GM12874 (cell line): ENCODE measurements around the gene TXNRD1.

Source experiments
- TF ChIP-seq, protein P1 (sequence below): IDR thresholded peaks from 2 replicates; pipeline ENCODE4 v1.5.1; 2011; ENCODE audit warnings: low read depth, mild to moderate bottlenecking, control low read depth, low read length, moderate library complexity; ENCODE audit not compliant: insufficient read depth

The TXNRD1 gene

DNA sequence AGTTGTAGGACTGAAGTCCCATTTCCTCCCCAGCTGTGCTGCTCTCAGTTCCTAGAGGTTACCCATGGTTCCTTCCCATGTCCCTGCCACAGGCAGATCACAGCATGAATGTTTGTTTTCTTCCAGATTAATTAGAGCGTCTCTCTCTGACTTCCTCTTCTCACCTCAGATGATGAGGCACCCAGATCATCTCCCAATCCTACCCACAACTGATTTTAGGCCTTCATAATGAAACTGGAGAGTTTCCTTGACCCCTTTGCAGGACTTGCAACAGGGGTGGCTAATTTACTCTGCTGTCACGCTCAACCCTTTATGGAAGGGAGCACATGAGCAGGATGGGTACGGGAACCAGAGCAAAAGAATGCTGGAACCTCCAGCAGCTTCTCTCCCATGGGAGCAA lies 32.1 kb upstream of the TXNRD1 start:
- TF ChIP-seq, protein P1, sequence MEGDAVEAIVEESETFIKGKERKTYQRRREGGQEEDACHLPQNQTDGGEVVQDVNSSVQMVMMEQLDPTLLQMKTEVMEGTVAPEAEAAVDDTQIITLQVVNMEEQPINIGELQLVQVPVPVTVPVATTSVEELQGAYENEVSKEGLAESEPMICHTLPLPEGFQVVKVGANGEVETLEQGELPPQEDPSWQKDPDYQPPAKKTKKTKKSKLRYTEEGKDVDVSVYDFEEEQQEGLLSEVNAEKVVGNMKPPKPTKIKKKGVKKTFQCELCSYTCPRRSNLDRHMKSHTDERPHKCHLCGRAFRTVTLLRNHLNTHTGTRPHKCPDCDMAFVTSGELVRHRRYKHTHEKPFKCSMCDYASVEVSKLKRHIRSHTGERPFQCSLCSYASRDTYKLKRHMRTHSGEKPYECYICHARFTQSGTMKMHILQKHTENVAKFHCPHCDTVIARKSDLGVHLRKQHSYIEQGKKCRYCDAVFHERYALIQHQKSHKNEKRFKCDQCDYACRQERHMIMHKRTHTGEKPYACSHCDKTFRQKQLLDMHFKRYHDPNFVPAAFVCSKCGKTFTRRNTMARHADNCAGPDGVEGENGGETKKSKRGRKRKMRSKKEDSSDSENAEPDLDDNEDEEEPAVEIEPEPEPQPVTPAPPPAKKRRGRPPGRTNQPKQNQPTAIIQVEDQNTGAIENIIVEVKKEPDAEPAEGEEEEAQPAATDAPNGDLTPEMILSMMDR = no peak

DNA sequence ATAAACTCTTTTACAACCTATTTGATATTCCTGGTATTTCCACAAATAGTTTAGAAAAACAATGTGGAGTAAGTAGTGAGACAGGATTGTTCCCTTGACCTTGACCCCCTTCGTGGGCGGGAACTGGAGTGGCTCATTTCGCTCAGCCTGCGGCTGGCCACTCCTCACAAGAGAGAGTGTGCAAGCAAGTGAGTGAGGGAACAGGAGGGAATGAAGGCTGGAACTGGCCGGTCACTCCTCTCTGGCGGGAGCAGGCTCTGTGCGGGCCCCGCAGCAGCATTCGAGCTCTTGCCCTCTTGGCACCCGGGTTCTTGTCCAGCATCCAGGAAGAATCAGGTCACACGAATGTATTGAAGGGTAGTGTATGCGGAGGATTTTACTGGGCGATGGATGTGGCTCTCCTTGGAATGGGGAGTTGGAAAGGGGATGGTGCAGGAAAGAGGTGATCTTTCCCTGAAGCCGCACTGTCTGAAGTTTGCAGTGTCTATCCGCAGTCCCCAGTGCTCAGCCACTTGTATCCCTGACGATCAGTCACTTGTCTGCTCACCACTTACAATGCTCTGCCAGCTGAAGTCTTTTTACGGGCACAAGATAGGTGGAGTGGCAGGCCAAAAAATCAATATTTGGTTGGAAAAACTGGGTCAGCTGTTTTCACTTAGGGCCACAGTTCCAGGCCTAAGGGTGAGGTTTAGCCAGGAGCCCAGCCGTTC lies 28.0 kb upstream of the TXNRD1 start:
- TF ChIP-seq, protein P1 = no peak

DNA sequence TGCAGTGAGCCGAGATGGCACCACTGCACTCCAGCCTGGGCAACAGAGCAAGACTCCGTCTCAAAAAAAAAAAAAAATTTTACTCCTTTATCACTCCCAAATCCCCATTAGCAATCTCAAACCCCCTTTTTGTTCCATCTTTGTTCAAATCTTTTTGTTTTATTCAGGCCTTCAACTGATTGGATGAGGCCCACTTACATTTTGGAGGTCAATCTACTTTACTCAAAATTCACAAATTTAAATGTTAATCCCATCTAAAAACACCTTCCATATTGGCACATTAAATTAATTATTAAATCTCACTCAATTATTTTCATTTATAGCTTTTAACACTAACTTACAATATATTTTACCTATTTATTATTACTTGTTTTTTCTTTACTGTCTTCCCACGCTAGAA lies 27.0 kb upstream of the TXNRD1 start:
- TF ChIP-seq, protein P1 = no peak

DNA sequence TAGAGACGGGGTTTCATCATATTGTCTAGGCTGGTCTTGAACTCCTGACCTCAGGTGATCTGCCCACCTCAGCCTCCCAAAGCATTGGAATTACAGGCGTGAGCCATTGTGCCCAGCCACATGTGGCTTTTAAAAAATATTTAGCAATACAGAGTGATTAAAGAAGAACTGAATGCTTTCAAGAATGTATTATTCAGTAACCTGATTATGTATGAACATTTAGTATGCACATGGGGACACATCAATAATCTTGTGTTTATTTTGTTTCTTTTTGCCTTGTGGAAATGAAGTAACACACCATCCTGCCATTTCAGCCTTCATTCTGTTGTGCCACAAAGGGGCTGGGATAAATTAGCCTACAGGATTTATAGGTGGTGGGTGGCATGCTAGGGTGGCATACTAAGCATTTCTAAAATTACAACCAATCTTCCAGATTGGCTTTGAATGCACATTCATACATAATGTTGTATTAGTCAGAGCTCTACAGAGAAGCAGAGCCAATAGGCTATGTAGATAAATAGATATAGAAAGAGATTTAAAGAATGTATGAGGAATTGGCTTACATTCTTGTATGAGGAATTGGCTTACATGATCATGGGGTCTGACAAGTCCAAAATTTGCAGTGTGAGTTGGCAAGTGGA lies 25.5 kb upstream of the TXNRD1 start:
- TF ChIP-seq, protein P1 = no peak

DNA sequence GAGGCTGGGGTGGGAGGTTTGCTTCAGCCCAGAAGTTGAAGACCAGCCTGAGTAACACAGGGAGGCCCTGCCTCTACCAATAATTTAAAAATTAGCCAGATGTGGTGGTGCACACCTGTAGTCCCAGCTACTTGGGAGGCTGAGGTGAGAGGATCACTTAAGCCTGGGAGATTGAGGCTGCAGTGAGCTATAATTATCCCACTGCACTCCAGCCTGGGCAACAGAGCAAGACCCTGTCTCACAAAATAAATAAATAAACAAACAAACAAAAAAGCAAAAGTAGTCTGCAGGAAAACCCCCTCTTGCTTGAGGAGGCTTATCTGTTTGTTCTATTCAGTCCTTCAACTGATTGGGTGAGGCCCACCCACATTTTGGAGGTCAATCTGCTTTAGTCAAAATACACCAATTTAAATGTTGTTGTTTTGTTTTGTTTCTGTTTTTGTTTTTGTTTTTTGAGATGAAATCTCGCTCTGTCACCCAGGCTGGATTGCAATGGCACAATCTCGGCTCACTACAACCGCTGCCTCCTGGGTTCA lies 24.9 kb upstream of the TXNRD1 start:
- TF ChIP-seq, protein P1 = no peak

DNA sequence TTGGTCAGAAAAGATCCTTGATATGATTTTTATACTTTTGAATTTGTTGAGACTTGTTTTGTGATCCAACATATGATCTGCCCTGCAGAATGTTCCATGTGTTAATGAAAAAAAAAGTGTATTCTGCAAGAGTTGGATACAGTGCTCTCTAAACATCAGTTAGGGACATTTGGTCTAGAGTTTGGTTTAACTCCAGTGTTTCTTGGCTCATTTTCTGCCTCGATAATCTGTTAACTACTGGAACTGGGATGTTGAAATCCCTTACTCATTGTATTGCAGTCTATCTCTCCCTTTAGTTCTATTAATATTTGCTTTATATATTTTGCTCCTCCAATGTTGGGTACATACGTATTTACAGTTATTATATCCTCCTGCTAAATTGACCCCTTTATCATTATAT lies 18.3 kb upstream of the TXNRD1 start:
- TF ChIP-seq, protein P1 = no peak

DNA sequence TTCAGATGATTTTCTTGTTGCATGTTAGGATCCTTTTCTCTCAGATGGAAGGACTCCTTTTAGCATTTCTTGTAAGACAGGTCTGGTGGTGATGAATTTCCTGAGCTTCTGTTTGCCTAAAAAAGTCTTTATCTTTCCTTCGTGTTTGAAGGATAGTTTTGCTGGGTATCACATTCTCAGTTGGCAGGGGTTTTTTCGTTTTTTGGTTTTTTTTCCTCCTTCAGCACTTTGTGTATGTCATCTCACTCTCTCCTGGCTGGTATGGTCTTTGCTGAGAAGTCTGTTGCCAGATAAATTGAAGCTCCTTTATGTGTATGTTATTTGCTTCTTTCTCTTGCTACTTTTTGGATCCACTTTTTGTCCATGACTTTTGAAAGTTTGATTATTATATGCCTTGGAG lies 15.6 kb upstream of the TXNRD1 start:
- TF ChIP-seq, protein P1 = no peak
